Measurements from ENCODE around the gene PMS2.
A peak's percentile ranks its signal among the peaks of the same experiment; 100 is the strongest.
"Not testable (repeated sequence)": the region's sequence is repeated elsewhere in the genome, so short reads cannot be mapped to it uniquely, and the experiment has no call there.

The PMS2 gene, protein sequence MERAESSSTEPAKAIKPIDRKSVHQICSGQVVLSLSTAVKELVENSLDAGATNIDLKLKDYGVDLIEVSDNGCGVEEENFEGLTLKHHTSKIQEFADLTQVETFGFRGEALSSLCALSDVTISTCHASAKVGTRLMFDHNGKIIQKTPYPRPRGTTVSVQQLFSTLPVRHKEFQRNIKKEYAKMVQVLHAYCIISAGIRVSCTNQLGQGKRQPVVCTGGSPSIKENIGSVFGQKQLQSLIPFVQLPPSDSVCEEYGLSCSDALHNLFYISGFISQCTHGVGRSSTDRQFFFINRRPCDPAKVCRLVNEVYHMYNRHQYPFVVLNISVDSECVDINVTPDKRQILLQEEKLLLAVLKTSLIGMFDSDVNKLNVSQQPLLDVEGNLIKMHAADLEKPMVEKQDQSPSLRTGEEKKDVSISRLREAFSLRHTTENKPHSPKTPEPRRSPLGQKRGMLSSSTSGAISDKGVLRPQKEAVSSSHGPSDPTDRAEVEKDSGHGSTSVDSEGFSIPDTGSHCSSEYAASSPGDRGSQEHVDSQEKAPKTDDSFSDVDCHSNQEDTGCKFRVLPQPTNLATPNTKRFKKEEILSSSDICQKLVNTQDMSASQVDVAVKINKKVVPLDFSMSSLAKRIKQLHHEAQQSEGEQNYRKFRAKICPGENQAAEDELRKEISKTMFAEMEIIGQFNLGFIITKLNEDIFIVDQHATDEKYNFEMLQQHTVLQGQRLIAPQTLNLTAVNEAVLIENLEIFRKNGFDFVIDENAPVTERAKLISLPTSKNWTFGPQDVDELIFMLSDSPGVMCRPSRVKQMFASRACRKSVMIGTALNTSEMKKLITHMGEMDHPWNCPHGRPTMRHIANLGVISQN

DNA sequence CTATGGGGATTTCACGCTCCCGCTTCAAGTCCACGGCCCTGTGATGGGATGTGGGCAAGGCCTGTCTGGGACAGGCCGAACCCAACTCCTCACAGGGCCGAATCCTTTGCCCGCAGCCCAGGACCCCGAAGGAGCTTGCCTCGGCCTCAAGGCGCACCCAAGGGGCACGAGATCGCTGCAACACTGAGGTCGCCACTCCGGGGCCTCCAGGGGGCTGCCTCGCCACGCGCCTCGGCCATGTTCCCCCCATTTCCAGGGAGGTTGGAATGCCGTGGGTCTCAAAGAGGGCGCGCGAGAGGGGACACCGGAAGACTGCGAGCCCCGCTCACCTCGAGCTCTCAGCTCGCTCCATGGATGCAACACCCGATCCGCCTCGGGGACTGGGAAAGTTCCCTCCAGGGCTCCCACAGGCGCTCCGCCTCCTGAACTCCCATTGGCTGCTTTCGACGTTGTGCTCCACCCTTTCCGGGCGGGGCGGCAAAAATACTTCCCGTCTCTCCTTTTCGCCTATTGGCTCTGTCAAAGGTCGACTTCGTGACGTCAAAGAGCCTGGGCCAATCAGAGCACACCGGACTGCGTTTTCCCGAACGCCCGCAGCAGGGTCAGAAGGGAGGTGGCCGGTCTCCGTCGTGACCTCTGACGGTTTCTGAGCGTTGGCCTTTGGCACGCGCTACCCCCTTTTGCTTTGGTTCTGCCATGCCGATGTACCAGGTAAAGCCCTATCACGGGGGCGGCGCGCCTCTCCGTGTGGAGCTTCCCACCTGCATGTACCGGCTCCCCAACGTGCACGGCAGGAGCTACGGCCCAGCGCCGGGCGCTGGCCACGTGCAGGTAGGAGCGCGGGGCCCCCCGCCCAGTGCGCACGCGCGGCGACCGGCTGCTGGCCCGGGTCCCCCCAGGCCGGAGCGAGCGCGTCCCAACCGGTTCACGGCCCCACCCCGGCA, at the start of gene PMS2, which contains the start of gene AIMP2:
Gene PMS2 (minus strand): TSS at position 382 of the 944 bp plus-strand sequence. CDS start 30 bp downstream, at position 352.
Gene AIMP2 (plus strand): TSS at position 605 of the 944 bp plus-strand sequence. CDS start 92 bp downstream, at position 697.
- TF ChIP-seq CTCF (IDR thresholded peaks at IDR 0.05; ENCODE audit: insufficient read depth, missing control alignments): no peak
- DNase-seq (ENCODE audit: insufficient read length, low spot score) (peak; percentile 80), FAIRE-seq (no peak)

DNA sequence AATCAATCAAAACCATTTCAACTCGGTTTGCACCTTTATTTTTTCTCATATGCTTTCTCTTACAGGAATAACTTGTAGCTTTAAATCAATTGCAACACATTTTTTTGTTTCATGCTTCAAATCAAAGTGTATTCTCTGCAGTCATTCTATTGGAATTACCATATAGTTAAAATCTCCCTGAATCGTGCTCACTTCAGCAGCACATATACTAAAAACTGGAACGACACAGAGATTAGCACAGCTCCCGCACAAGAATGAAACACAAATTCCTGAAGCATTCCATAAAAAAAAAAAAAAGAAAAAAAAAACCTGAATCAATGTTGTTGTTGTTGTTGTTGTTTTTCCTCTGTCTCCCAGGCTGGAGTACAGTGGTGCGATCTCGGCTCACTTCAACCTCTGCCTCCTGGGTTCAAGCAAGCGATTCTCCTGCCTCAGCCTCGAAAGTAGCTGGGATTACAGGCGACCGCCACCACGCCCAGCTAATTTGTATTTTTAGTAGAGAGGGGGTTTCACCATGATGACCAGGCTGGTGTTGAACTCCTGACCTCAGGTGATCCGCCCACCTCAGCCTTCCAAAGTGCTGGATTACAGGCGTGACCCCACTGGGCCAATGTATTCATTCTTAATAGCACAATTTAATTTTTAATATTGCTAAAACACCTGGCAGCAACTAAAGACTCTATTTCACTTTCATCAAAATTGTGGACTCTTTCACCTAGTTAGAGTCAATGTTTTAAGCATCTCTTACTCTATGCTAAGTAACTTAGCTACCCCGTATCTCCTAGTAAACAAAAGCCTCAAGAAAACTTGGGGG, 48.7 kb upstream of the PMS2 start:
- no peak for DNase-seq (ENCODE audit: insufficient read length, low spot score)
- FAIRE-seq: no peak
- no peak for TF ChIP-seq CTCF (IDR thresholded peaks at IDR 0.05; ENCODE audit: insufficient read depth, missing control alignments)

DNA sequence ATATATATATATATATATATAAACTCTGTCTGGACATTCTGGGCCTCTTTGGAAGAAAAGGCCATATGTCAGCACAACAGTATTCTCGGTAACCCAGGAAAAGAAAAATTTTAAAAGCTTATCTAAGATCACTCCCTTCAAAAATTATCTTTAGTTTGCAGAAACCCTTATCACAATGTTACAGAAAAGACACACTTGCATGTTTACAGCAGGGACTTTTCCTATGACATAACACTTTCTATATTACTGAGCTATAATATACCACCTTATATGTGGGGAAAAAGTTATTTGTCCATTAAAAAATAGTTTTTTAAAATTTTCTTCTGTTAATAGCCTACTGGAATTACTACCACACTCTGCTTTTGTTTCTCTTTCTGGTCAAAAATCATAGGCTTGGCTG, 47.8 kb upstream of the PMS2 start:
- no peak for FAIRE-seq
- no peak for TF ChIP-seq CTCF (IDR thresholded peaks at IDR 0.05; ENCODE audit: insufficient read depth, missing control alignments)
- no peak for DNase-seq (ENCODE audit: insufficient read length, low spot score)

DNA sequence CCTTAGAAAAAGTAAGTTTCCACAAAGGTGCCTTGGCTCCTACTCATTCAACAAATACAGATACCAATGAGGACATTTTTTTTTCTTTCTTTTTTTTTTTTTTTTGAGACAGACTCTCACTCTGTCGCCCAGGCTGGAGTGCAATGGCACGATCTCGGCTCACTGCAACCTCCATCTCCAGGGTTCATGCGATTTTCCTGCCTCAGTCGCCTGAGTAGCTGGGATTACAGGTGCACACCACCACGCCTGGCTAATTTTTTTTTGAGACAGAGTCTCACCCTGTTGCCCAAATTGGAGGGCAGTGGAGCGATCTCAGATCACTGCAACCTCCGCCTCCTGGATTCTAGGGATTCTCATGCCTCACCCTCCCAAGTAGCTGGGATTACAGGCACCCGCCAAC, 42.3 kb upstream of the PMS2 start:
- FAIRE-seq; DNase-seq (ENCODE audit: insufficient read length, low spot score): not testable (repeated sequence)

- FAIRE-seq: no peak
- TF ChIP-seq CTCF (IDR thresholded peaks at IDR 0.05; ENCODE audit: insufficient read depth, missing control alignments): no peak
Observed at GRCh38 chr7:6049780-6050179, 40.9 kb upstream of the PMS2 start.

GRCh38 chr7:6035686-6036085, 26.8 kb upstream of the PMS2 start:
- TF ChIP-seq CTCF (IDR thresholded peaks at IDR 0.05; ENCODE audit: insufficient read depth, missing control alignments): no peak
- DNase-seq (ENCODE audit: insufficient read length, low spot score): no peak
- no peak for FAIRE-seq

More at GRCh38 chr7:6049780-6050179, 40.9 kb upstream of the PMS2 start:
- no peak for DNase-seq (ENCODE audit: insufficient read length, low spot score)
